Smooth muscle cell (in vitro differentiated cells): ENCODE measurements around the gene DSC2. TPM values are rescaled to one million over a fixed set of nuclear protein-coding genes. Genes with fewer than 3 reads are reported as not detected.

Source experiments
- DNase-seq: peaks from one replicate; lab custom pipeline; 2025; ENCODE audit not compliant: unreplicated experiment; lab: John Stamatoyannopoulos, UW
- H2AFZ ChIP-seq: fragments of 200-600 bp; sonication (generic); 2 replicates; pipeline ENCODE4 v1.6.0; 2016; ENCODE audit warnings: antibody characterized with exemption, low read depth, mild to moderate bottlenecking
- H3F3A ChIP-seq: fragments of 200-600 bp; sonication (generic); 2 replicates; pipeline ENCODE4 v1.6.0; 2017; ENCODE audit warnings: antibody characterized with exemption, low read depth
- H3K27ac ChIP-seq: fragments of 200-600 bp; sonication (generic); 2 replicates; pipeline ENCODE4 v1.5.1; 2016; ENCODE audit warnings: low read depth, mild to moderate bottlenecking
- H3K27me3 ChIP-seq: fragments of 200-600 bp; sonication (generic); 2 replicates; pipeline ENCODE4 v1.6.1; 2016; ENCODE audit warnings: low read depth, mild to moderate bottlenecking
- H3K36me3 ChIP-seq: fragments of 200-600 bp; sonication (generic); 2 replicates; pipeline ENCODE4 v1.5.1; 2016; ENCODE audit warnings: low read depth
- H3K4me1 ChIP-seq: fragments of 200-600 bp; sonication (generic); 2 replicates; pipeline ENCODE4 v1.5.1; 2016; ENCODE audit warnings: low read depth
- H3K4me2 ChIP-seq: fragments of 200-600 bp; sonication (generic); 2 replicates; pipeline ENCODE4 v1.6.0; 2016; ENCODE audit warnings: mild to moderate bottlenecking
- H3K4me3 ChIP-seq: fragments of 200-600 bp; sonication (generic); 2 replicates; pipeline ENCODE4 v1.5.1; 2016; ENCODE audit warnings: mild to moderate bottlenecking
- H3K79me2 ChIP-seq: fragments of 200-600 bp; sonication (generic); 2 replicates; pipeline ENCODE4 v1.6.0; 2016; ENCODE audit warnings: low read depth, mild to moderate bottlenecking
- H3K9ac ChIP-seq: fragments of 200-600 bp; sonication (generic); 2 replicates; pipeline ENCODE4 v1.6.0; 2016; ENCODE audit warnings: low read depth
- H3K9me3 ChIP-seq: fragments of 200-600 bp; sonication (generic); replicated peaks from 2 replicates; pipeline ENCODE4 v1.5.1; 2016; ENCODE audit warnings: low read depth
- H4K20me1 ChIP-seq: fragments of 200-600 bp; sonication (generic); 2 replicates; pipeline ENCODE4 v1.6.0; 2016; ENCODE audit warnings: low read depth
- WGBS: methylation state at CpG from one replicate; pipeline ENCODE4 v1.1.7; 2016; ENCODE audit warnings: low lambda C conversion rate; 5-methylcytosine and 5-hydroxymethylcytosine counted together
- polyA plus RNA-seq: library from polyadenylated mRNA; unstranded; fragments of >200 nt; fragmentation: Nextera tagmentation; extraction: Ambion mirVana; gene quantifications from 2 replicates; pipeline ENCODE4 v1.2.1, GENCODE V29; 2016
- total RNA-seq: library from RNA; depleted of rRNA; stranded (reverse); fragments of >200 nt; gene quantifications from 2 replicates; pipeline ENCODE4 v1.2.3, GENCODE V29; 2014
- TF ChIP-seq, protein P1 (sequence below): fragments of 200-600 bp; sonication (generic); IDR thresholded peaks from 2 replicates; pipeline ENCODE4 v1.5.1; 2017; ENCODE audit warnings: borderline replicate concordance, mild to moderate bottlenecking, antibody characterized with exemption; ENCODE audit not compliant: insufficient read depth, poor library complexity, severe bottlenecking

The DSC2 gene
- total and polyA plus RNA-seq, 2 experiments from 2014 or later = 15.6 to 78.8 TPM

DNA sequence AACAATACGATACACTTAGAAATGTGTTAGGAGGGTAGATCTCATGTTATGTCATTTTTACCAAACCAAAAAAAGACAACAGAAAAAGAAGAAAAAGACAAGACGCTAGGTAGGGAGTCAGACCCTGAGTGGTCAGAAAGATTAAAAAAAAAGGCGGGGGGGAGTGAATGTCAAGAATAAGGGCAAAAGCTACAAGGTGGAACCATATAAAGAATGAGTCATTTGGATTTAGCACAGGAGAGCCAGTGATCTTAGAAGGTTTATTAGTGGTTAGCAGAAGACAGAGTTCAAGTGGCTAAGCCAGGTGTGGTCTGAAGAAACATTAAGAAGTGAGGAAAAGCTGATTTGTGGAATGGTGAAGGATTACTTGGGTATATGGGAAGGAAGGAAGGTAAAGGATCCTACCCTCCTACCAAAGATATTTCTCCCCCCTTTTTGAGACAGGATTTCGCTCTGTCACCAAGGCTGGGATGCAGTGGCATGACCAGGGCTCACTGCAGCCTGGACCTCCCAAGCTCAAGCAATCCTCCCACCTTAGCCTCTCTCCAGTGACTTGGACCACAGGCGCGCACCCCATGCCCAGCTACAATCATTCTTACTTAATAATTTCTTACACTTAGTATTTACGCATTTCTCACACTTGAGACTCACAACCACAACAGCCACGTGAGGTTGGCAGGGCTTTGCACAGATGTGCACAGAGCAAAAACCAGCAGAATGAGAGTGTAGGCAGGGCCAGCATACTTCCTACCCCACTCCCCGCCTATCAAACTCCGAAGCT is 2.6 kb downstream of the DSC2 start:
- 77% methylated on average over 10 of the region's 10 CpGs for WGBS
- Histone ChIP-seq H3F3A (peaks cover 10% of the 10 kb centered on the region), H3K79me2 (peaks cover 60% of the 10 kb centered on the region), H3K4me2 (peak overlapping the region; percentile 92), H2AFZ (no peak overlapping the region), H3K27me3 (no peaks in the 10 kb centered on the region), H3K4me1 (peaks cover 5% of the 10 kb centered on the region), H3K9ac (peak overlapping the region; percentile 91), H3K4me3 (peak overlapping the region; percentile 95), H4K20me1 (peaks cover 27% of the 10 kb centered on the region), H3K9me3 (no peaks in the 10 kb centered on the region), H3K36me3 (no peaks in the 10 kb centered on the region), H3K27ac (peak overlapping the region; percentile 92)
- TF ChIP-seq, protein P1, sequence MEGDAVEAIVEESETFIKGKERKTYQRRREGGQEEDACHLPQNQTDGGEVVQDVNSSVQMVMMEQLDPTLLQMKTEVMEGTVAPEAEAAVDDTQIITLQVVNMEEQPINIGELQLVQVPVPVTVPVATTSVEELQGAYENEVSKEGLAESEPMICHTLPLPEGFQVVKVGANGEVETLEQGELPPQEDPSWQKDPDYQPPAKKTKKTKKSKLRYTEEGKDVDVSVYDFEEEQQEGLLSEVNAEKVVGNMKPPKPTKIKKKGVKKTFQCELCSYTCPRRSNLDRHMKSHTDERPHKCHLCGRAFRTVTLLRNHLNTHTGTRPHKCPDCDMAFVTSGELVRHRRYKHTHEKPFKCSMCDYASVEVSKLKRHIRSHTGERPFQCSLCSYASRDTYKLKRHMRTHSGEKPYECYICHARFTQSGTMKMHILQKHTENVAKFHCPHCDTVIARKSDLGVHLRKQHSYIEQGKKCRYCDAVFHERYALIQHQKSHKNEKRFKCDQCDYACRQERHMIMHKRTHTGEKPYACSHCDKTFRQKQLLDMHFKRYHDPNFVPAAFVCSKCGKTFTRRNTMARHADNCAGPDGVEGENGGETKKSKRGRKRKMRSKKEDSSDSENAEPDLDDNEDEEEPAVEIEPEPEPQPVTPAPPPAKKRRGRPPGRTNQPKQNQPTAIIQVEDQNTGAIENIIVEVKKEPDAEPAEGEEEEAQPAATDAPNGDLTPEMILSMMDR = no peak
- no peak for DNase-seq

DNA sequence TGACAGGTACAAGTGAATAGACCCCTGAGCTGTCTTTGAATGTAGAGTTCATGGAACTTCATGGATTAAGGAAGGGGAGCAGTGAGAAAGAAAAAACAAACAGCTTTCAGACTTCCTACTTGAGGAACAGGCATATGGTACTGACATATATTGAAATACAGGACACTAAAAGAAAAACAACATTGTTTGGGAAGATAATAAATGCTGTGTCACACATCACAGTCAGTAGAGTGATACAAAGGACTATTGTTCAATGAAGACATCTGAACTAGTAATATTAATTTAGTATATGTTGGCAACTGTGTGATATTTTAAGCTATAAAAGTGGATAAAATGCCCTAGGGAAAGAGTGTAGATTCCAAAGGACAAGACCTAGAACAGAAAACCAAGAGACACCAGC is 3.3 kb downstream of the DSC2 start:
- peaks cover 68% of the 10 kb centered on the region for H3K79me2 ChIP-seq
- H3K9ac ChIP-seq = no peak overlapping the region
- DNase-seq = no peak
- no peaks in the 10 kb centered on the region for H3K36me3 ChIP-seq
- peaks cover 5% of the 10 kb centered on the region for H3K4me1 ChIP-seq
- H4K20me1 ChIP-seq = peaks cover 31% of the 10 kb centered on the region
- H3K27me3 ChIP-seq = no peaks in the 10 kb centered on the region
- peaks cover 10% of the 10 kb centered on the region for H3F3A ChIP-seq
- peak overlapping the region; percentile 92 for H3K4me2 ChIP-seq
- no peak overlapping the region for H2AFZ ChIP-seq
- H3K9me3 ChIP-seq = no peaks in the 10 kb centered on the region
- TF ChIP-seq, protein P1 = no peak
- peak overlapping the region; percentile 95 for H3K4me3 ChIP-seq
- peak overlapping the region; percentile 27 for H3K27ac ChIP-seq

GRCh38 chr18:31097666-31098065 is 4.6 kb downstream of the DSC2 start:
- H3K4me2 ChIP-seq = no peak overlapping the region
- H3K4me3 ChIP-seq = no peak overlapping the region
- peaks cover 4% of the 10 kb centered on the region for H3K4me1 ChIP-seq
- H4K20me1 ChIP-seq = peaks cover 35% of the 10 kb centered on the region
- H3K27me3 ChIP-seq = no peaks in the 10 kb centered on the region
- H2AFZ ChIP-seq = no peak overlapping the region
- WGBS = 89% methylated on average over 3 of the region's 3 CpGs
- TF ChIP-seq, protein P1 = no peak
- no peak overlapping the region for H3K27ac ChIP-seq
- peaks cover 77% of the 10 kb centered on the region for H3K79me2 ChIP-seq
- no peak overlapping the region for H3K9ac ChIP-seq
- DNase-seq = no peak
- no peaks in the 10 kb centered on the region for H3K36me3 ChIP-seq
- H3F3A ChIP-seq = peaks cover 4% of the 10 kb centered on the region
- H3K9me3 ChIP-seq = no peaks in the 10 kb centered on the region

DNA sequence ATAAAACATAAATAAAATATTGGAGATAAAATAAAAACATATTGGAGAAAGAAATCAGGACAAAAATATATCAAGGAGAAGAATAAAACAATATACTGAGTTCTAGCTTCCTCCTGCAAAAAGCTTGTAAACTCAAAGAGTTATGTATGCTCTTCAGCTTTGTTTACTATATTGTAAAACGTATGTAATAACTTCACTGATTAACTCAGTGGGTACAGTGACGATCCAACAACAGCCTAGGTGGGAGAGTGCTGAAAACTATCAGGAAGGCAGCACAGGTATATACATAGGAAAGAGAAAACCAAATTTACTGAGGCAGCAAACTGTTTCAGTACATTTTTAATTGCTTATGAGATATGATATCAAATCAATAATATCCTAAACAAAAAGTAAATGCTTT is 8.3 kb downstream of the DSC2 start:
- Histone ChIP-seq H2AFZ (no peak overlapping the region), H3F3A (no peaks in the 10 kb centered on the region), H3K27me3 (no peaks in the 10 kb centered on the region), H3K79me2 (peaks cover 67% of the 10 kb centered on the region), H3K4me2 (no peak overlapping the region), H3K27ac (no peak overlapping the region), H3K9me3 (no peaks in the 10 kb centered on the region), H3K9ac (no peak overlapping the region), H4K20me1 (peaks cover 31% of the 10 kb centered on the region), H3K4me1 (no peaks in the 10 kb centered on the region), H3K36me3 (peaks cover 10% of the 10 kb centered on the region), H3K4me3 (no peak overlapping the region)
- DNase-seq = no peak
- WGBS = 87% methylated on average over 2 of the region's 2 CpGs
- TF ChIP-seq, protein P1 = no peak
